Mucosa of descending colon (tissue), 3 donors: ENCODE data around the gene ARHGEF3. TPM values are rescaled to one million over a fixed set of nuclear protein-coding genes. Genes with fewer than 3 reads are reported as not detected.

Source experiments
- ATAC-seq: fragments of 200-7000 bp; cut with Tn5 transposase; one replicate; pipeline ENCODE4 v1.9.1; 2020; ENCODE audit warnings: mild to moderate bottlenecking, moderate library complexity
- DNase-seq, 3 donors: peaks; one replicate each; pipeline ENCODE4 v3.0.0-alpha.2; 2020
- H3K36me3 ChIP-seq: fragments of 200-600 bp; one replicate; pipeline ENCODE4 v1.8.0; 2021; ENCODE audit warnings: low read depth, mild to moderate bottlenecking
- H3K4me1 ChIP-seq: fragments of 200-600 bp; one replicate; pipeline ENCODE4 v1.8.0; 2021; ENCODE audit warnings: low read depth, mild to moderate bottlenecking
- H3K4me3 ChIP-seq: fragments of 200-600 bp; one replicate; pipeline ENCODE4 v1.8.0; 2021; ENCODE audit warnings: mild to moderate bottlenecking
- H3K9me3 ChIP-seq: fragments of 200-600 bp; one replicate; pipeline ENCODE4 v1.8.0; 2021; ENCODE audit warnings: mild to moderate bottlenecking
- CTCF ChIP-seq: fragments of 200-600 bp; IDR thresholded peaks from one replicate; pipeline ENCODE4 v1.8.0; 2022; ENCODE audit warnings: antibody characterized with exemption, mild to moderate bottlenecking
- intact Hi-C, 2 donors: fragments of 100-400 bp; cut with DNase I in 1 of 2; cut with micrococcal nuclease in 1 of 2; formaldehyde crosslinking; loops; one replicate each; pipeline versions ENCODE4 v1.11.0 to v1.11.1; 2022; cut with DNase I, micrococcal nuclease
- total RNA-seq, 3 donors: library from RNA; stranded (reverse); fragmentation: NEBNext Ultra II Directional in 2 of 3; extraction: Animal tissue kit (Norgen Biotek cat#: 25700) in 2 of 3; gene quantifications; one replicate each; pipeline versions ENCODE4 v1.2.1 to v1.2.4, GENCODE V29; 2021 to 2023
- donor health status: DM: no; HTN: no; CAD: no; lungs with moderate emphysema.
- donor health status: DM: no; HTN: no; CAD: no.
- donor health status: DM: no; HTN: yes; CAD: no.

The ARHGEF3 gene
- total RNA-seq, 3 donors from 2014 or later: 10.1 to 34.5 (median 15.5) TPM

DNA sequence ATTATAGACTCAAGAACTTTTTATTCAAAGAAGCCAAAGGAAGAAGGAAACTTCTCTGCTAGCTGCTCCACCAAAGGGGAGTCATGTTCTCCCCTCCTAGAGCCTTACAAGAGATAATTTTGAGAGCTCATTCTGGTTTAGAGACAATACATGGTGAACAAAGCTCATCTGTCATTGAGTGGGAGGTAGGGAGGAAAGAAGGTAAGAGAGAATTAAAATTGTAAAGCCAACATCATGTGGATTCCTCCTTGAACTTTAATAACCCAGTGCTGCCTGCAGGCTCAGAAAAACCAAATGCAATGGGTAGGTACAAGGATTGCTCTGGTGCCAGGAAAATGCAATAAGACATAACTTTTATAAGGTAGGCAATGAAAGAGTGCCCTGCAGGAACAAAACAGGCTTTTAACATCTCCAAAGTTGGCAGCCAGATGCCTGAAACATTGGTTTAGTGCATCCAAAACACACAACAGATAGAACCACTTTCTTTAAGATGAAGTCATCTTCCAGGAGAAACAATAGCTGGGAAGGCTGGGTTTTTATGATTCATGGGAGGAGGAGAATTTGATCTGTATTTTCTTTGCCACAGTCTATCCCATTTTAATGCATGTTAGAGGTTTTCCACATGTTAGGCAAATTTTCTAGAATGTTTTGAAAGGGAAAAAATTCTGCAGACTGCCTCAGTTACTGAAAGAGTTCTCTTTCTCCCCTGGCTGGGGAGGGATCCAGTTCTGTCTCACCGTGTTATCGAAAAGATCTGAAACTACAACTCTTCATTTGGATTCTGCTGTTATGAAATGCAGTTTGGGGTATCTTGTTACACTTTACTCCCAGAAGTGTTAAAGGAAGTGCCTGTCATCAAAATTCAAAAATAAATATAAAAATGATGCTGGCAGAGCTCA lies 11.3 kb upstream of the ARHGEF3 start:
- H3K9me3 ChIP-seq: no peaks in the 10 kb centered on the region
- intact Hi-C loops: no loop called here
- no peaks in the 10 kb centered on the region for H3K4me1 ChIP-seq
- DNase-seq (no peak), ATAC-seq (no peak)
- TF ChIP-seq CTCF: no peak
- no peaks in the 10 kb centered on the region for H3K36me3 ChIP-seq
- H3K4me3 ChIP-seq: no peak overlapping the region

- ATAC-seq (no peak), DNase-seq (no peak)
- no peak for TF ChIP-seq CTCF
- Histone ChIP-seq H3K4me3 (no peak overlapping the region), H3K36me3 (no peaks in the 10 kb centered on the region), H3K4me1 (no peaks in the 10 kb centered on the region), H3K9me3 (no peaks in the 10 kb centered on the region)
- intact Hi-C loops: no loop called here
Observed at GRCh38 chr3:56811546-56812202, 9.9 kb upstream of the ARHGEF3 start.

- TF ChIP-seq CTCF: no peak
- no peak overlapping the region for H3K4me3 ChIP-seq
- H3K4me1 ChIP-seq: no peaks in the 10 kb centered on the region
- H3K36me3 ChIP-seq: no peaks in the 10 kb centered on the region
- DNase-seq (no peak), ATAC-seq (no peak)
- intact Hi-C loops: no loop called here
- no peaks in the 10 kb centered on the region for H3K9me3 ChIP-seq
Observed at GRCh38 chr3:56810577-56811545, 9.1 kb upstream of the ARHGEF3 start.

DNA sequence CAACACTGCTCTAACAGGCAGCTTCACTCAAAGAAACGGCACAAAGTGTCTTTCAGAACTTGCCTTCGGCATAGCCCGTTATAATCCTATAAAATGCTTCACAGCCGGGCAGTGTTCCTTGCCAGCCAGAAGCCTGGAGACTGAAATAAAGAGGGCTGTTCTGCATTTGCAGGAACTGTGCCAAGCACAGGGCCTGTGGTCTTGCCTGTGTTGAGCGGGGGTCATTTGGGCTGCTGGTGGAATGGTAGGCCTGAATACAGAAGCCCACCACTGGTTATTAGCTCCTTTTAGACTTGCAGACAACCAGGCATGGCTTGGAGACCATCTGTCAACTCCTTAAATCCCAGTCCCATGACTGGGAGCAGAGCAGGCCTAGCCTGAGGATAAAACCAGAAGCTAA lies 4.7 kb upstream of the ARHGEF3 start:
- no peaks in the 10 kb centered on the region for H3K9me3 ChIP-seq
- intact Hi-C loops: loop anchor here (5.0 to 10.0 kb wide), 2 partner anchors 109 to 178 kb away; no protein-coding TSS in a partner anchor
- H3K4me1 ChIP-seq: peaks cover 2% of the 10 kb centered on the region
- no peaks in the 10 kb centered on the region for H3K36me3 ChIP-seq
- ATAC-seq: no peak
- no peak for TF ChIP-seq CTCF
- no peak overlapping the region for H3K4me3 ChIP-seq
- no peak for DNase-seq

DNA sequence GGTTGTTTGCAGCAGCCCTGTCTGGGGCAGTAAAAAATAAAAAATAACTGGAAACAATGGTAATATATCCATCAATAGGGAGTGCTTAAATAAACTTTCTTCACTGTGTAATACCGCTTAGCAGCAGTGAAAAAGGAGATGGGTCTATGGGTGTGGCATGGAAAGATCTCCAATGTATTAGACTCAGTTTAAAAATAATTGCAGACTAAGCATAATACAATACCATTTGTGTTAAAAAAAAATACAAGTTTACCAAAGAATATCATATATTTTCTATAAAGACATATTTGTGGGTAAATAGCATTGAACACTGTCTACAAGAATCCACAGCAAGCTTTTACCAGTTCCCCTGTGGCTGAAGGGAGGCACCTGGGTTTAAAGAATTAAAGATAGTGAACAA lies 1.0 kb upstream of the ARHGEF3 start:
- no peaks in the 10 kb centered on the region for H3K9me3 ChIP-seq
- no peak for DNase-seq
- ATAC-seq: no peak
- no peak for TF ChIP-seq CTCF
- H3K4me1 ChIP-seq: peaks cover 14% of the 10 kb centered on the region
- intact Hi-C loops: loop anchor here (10.0 kb wide), 1 partner anchor 182 kb away; no protein-coding TSS in a partner anchor
- H3K36me3 ChIP-seq: no peaks in the 10 kb centered on the region
- H3K4me3 ChIP-seq: no peak overlapping the region
